PC-3 (cell line): ENCODE results near the gene LRP2. TPM values are rescaled to one million over a fixed set of nuclear protein-coding genes. Genes with fewer than 3 reads are reported as not detected.

ENCODE experiments used
- ATAC-seq: fragments of 200-7000 bp; cut with Tn5 transposase; 2 replicates; pipeline ENCODE4 v1.9.1; 2020; ENCODE audit warnings: mild to moderate bottlenecking, moderate library complexity
- BruUV-seq: library from RNA; stranded (reverse); fragments of 400-500 nt; replicated peaks from 2 replicates; lab custom pipeline; 2021; lab: Mats Ljungman, UMichigan
- CTCF ChIA-PET: fragments of 300-600 bp; sonication (Branson Sonifier 250); formaldehyde crosslinking; loops from one replicate; lab custom pipeline; 2022; ENCODE audit warnings: antibody characterized with exemption; lab: Charles Lee
- POLR2A ChIA-PET: fragments of 300-600 bp; sonication (Branson Sonifier 250); formaldehyde crosslinking; loops from one replicate; lab custom pipeline; 2022; ENCODE audit warnings: antibody characterized with exemption; ENCODE audit not compliant: unreplicated experiment; lab: Charles Lee
- DNase-seq: peaks from one replicate; pipeline ENCODE4 v3.0.0-alpha.2; 2015
- H2AFZ ChIP-seq: fragments of 300-600 bp; sonication (generic); 2 replicates; pipeline ENCODE4 v1.6.0; 2016; ENCODE audit warnings: antibody characterized with exemption, low read length
- H3F3A ChIP-seq: fragments of 300-600 bp; sonication (generic); one replicate; pipeline ENCODE4 v1.6.0; 2017; ENCODE audit warnings: antibody characterized with exemption, low read length, control low read depth, mild to moderate bottlenecking; ENCODE audit not compliant: unreplicated experiment
- H3K27ac ChIP-seq: fragments of 300-600 bp; sonication (generic); 2 replicates; pipeline ENCODE4 v1.5.1; 2016; ENCODE audit warnings: mild to moderate bottlenecking, low read length
- H3K27me3 ChIP-seq: fragments of 300-600 bp; sonication (generic); 2 replicates; pipeline ENCODE4 v1.6.1; 2016; ENCODE audit warnings: low read length, mixed read lengths
- H3K36me3 ChIP-seq: fragments of 300-600 bp; sonication (generic); 2 replicates; pipeline ENCODE4 v1.6.1; 2016; ENCODE audit warnings: low read depth, mixed run types, low read length, mixed read lengths
- H3K4me1 ChIP-seq: fragments of 300-600 bp; sonication (generic); 2 replicates; pipeline ENCODE4 v1.5.1; 2016; ENCODE audit warnings: low read length; ENCODE audit not compliant: insufficient read depth
- H3K4me2 ChIP-seq: fragments of 300-600 bp; sonication (generic); 2 replicates; pipeline ENCODE4 v1.6.0; 2016; ENCODE audit warnings: low read length
- H3K4me3 ChIP-seq: fragments of 300-600 bp; sonication (generic); 2 replicates; pipeline ENCODE4 v1.5.1; 2016; ENCODE audit warnings: mild to moderate bottlenecking, low read length, mixed read lengths
- H3K79me2 ChIP-seq: fragments of 300-600 bp; sonication (generic); 2 replicates; pipeline ENCODE4 v1.6.1; 2017; ENCODE audit warnings: low read length, mixed read lengths
- H3K9ac ChIP-seq: fragments of 300-600 bp; sonication (generic); 2 replicates; pipeline ENCODE4 v1.6.0; 2016; ENCODE audit warnings: mild to moderate bottlenecking, low read length
- H3K9me2 ChIP-seq: fragments of 300-600 bp; sonication (generic); replicated peaks from 2 replicates; pipeline ENCODE4 v1.6.1; 2016; ENCODE audit warnings: mixed run types, low read length, mixed read lengths
- H3K9me3 ChIP-seq: fragments of 300-600 bp; sonication (generic); 2 replicates; pipeline ENCODE4 v1.6.1; 2016; ENCODE audit warnings: low read length, mixed read lengths
- H4K20me1 ChIP-seq: fragments of 300-600 bp; sonication (generic); 2 replicates; pipeline ENCODE4 v1.6.1; 2016; ENCODE audit warnings: low read length, mixed read lengths
- EZH2 ChIP-seq: fragments of 300-600 bp; sonication (generic); IDR thresholded peaks from one replicate; pipeline ENCODE4 v1.6.1; 2017; ENCODE audit warnings: antibody characterized with exemption, mild to moderate bottlenecking, low read length; ENCODE audit not compliant: unreplicated experiment
- EZH2phosphoT487 ChIP-seq: fragments of 300-600 bp; sonication (generic); IDR thresholded peaks from 2 replicates; pipeline ENCODE4 v1.6.1; 2018; ENCODE audit warnings: mild to moderate bottlenecking, antibody characterized with exemption, low read length, borderline replicate concordance
- intact Hi-C: fragments of 100-400 bp; cut with micrococcal nuclease; formaldehyde crosslinking; loops from 2 replicates; pipeline ENCODE4 v1.9.0; 2023
- total RNA-seq: library from RNA; depleted of rRNA; stranded (reverse); fragments of >200 nt; gene quantifications from 2 replicates; pipeline ENCODE4 v1.2.3, GENCODE V29; 2014
- TF ChIP-seq, protein P1 (sequence below): fragments of 300-600 bp; sonication (generic); conservative IDR thresholded peaks from 2 replicates; pipeline ENCODE4 v1.5.1; 2017; ENCODE audit warnings: antibody characterized with exemption, low read depth, mild to moderate bottlenecking, low read length

Gene LRP2
- total RNA-seq, 1 experiment from 2014 or later: not detected

- H3K27me3 ChIP-seq: peaks cover 67% of the 10 kb centered on the region
- no peaks in the 10 kb centered on the region for H3K4me1 ChIP-seq
- H3K9me2 ChIP-seq: no peaks in the 10 kb centered on the region
- no TSS peak for BruUV-seq
- no peaks in the 10 kb centered on the region for H3K9me3 ChIP-seq
- POLR2A ChIA-PET: no interaction called here
- H3F3A ChIP-seq: no peaks in the 10 kb centered on the region
- ATAC-seq (no peak), DNase-seq (no peak)
- no peak overlapping the region for H3K27ac ChIP-seq
- no peak overlapping the region for H3K9ac ChIP-seq
- intact Hi-C loops: no loop called here
- no peaks in the 10 kb centered on the region for H3K79me2 ChIP-seq
- no peak overlapping the region for H3K4me2 ChIP-seq
- no peaks in the 10 kb centered on the region for H4K20me1 ChIP-seq
- TF ChIP-seq, protein P1, sequence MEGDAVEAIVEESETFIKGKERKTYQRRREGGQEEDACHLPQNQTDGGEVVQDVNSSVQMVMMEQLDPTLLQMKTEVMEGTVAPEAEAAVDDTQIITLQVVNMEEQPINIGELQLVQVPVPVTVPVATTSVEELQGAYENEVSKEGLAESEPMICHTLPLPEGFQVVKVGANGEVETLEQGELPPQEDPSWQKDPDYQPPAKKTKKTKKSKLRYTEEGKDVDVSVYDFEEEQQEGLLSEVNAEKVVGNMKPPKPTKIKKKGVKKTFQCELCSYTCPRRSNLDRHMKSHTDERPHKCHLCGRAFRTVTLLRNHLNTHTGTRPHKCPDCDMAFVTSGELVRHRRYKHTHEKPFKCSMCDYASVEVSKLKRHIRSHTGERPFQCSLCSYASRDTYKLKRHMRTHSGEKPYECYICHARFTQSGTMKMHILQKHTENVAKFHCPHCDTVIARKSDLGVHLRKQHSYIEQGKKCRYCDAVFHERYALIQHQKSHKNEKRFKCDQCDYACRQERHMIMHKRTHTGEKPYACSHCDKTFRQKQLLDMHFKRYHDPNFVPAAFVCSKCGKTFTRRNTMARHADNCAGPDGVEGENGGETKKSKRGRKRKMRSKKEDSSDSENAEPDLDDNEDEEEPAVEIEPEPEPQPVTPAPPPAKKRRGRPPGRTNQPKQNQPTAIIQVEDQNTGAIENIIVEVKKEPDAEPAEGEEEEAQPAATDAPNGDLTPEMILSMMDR: no peak
- TF ChIP-seq EZH2phosphoT487: no peak
- H2AFZ ChIP-seq: no peak overlapping the region
- CTCF ChIA-PET: no interaction called here
- no peak overlapping the region for H3K4me3 ChIP-seq
- no peaks in the 10 kb centered on the region for H3K36me3 ChIP-seq
Measured at GRCh38 chr2:169294001-169294675, 68.2 kb downstream of the LRP2 start.

DNA sequence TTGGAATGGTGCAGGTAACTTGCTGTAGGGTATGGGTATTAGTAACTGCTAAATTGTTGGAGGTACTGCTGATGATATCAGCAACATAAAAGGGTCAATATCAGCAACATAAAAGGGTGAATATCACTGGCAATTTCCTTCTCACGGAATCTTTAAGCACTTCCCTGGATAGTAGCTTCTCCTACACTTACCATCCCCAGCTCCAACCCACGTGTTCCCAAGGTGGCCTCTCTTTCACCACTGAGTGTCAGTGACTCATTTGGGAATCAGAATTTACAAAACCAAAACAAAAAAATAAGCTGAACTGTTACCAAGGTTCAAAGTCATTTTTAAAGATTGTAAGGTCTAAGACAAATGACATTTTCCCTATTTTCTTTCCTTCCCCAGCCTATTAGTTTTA lies 70.8 kb downstream of the LRP2 start:
- CTCF ChIA-PET: no interaction called here
- Histone ChIP-seq H3K36me3 (no peaks in the 10 kb centered on the region), H3K9me2 (no peaks in the 10 kb centered on the region), H3K4me3 (no peak overlapping the region), H3K4me2 (no peak overlapping the region), H3K79me2 (no peaks in the 10 kb centered on the region), H2AFZ (no peak overlapping the region), H3K9ac (no peak overlapping the region), H4K20me1 (no peaks in the 10 kb centered on the region), H3K27me3 (peaks cover 59% of the 10 kb centered on the region), H3K9me3 (no peaks in the 10 kb centered on the region), H3F3A (no peaks in the 10 kb centered on the region), H3K27ac (no peak overlapping the region), H3K4me1 (no peaks in the 10 kb centered on the region)
- ATAC-seq (no peak), DNase-seq (peak; percentile 14)
- intact Hi-C loops: no loop called here
- TF ChIP-seq, protein P1: no peak
- TF ChIP-seq EZH2 (no peak), EZH2phosphoT487 (no peak)
- POLR2A ChIA-PET: interaction anchor here (0.6 kb wide), 1 partner anchor 87 kb away, joined by 3 read pairs; no protein-coding TSS in a partner anchor
- no TSS peak for BruUV-seq

DNA sequence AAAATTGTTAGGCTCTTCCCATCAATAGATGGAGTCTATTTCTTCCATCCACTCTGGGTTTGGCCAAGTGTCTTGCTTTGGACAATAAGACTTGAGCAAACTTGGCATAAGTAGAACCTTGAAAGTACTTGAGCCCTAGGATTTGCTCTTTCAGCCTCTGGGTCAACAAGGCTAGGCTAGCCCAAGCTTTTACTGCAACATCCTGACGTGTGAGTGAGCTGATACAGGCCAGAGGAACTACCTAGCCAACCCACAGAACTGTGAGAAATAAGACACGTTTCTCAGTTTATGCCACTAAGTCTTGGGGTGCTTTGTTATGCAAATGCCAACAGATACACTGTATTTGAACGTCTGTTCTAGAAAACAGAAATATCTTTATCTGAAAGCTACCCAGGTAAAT lies 71.9 kb downstream of the LRP2 start:
- TF ChIP-seq, protein P1: no peak
- TF ChIP-seq EZH2 (no peak), EZH2phosphoT487 (no peak)
- H3K4me2 ChIP-seq: no peak overlapping the region
- DNase-seq (no peak), ATAC-seq (no peak)
- H3K4me1 ChIP-seq: no peaks in the 10 kb centered on the region
- no TSS peak for BruUV-seq
- no peak overlapping the region for H3K9ac ChIP-seq
- POLR2A ChIA-PET: no interaction called here
- H3K36me3 ChIP-seq: no peaks in the 10 kb centered on the region
- no peaks in the 10 kb centered on the region for H3K9me2 ChIP-seq
- intact Hi-C loops: no loop called here
- H3K9me3 ChIP-seq: no peaks in the 10 kb centered on the region
- H3K4me3 ChIP-seq: no peak overlapping the region
- H3F3A ChIP-seq: no peaks in the 10 kb centered on the region
- CTCF ChIA-PET: no interaction called here
- peaks cover 60% of the 10 kb centered on the region for H3K27me3 ChIP-seq
- H3K27ac ChIP-seq: no peak overlapping the region
- H4K20me1 ChIP-seq: no peaks in the 10 kb centered on the region
- H2AFZ ChIP-seq: no peak overlapping the region
- no peaks in the 10 kb centered on the region for H3K79me2 ChIP-seq
